Mucosa of descending colon (tissue), 3 donors: ENCODE data around the gene FAM110C. TPM values are rescaled to one million over a fixed set of nuclear protein-coding genes. Genes with fewer than 3 reads are reported as not detected.

Source experiments
- ATAC-seq: fragments of 200-7000 bp; cut with Tn5 transposase; one replicate; pipeline ENCODE4 v1.9.1; 2020; ENCODE audit warnings: mild to moderate bottlenecking, moderate library complexity
- DNase-seq, 3 donors: peaks; one replicate each; pipeline ENCODE4 v3.0.0-alpha.2; 2020
- H3K36me3 ChIP-seq: fragments of 200-600 bp; one replicate; pipeline ENCODE4 v1.8.0; 2021; ENCODE audit warnings: low read depth, mild to moderate bottlenecking
- H3K4me1 ChIP-seq: fragments of 200-600 bp; one replicate; pipeline ENCODE4 v1.8.0; 2021; ENCODE audit warnings: low read depth, mild to moderate bottlenecking
- H3K4me3 ChIP-seq: fragments of 200-600 bp; one replicate; pipeline ENCODE4 v1.8.0; 2021; ENCODE audit warnings: mild to moderate bottlenecking
- H3K9me3 ChIP-seq: fragments of 200-600 bp; one replicate; pipeline ENCODE4 v1.8.0; 2021; ENCODE audit warnings: mild to moderate bottlenecking
- CTCF ChIP-seq: fragments of 200-600 bp; IDR thresholded peaks from one replicate; pipeline ENCODE4 v1.8.0; 2022; ENCODE audit warnings: antibody characterized with exemption, mild to moderate bottlenecking
- intact Hi-C, 2 donors: fragments of 100-400 bp; cut with DNase I in 1 of 2; cut with micrococcal nuclease in 1 of 2; formaldehyde crosslinking; loops; one replicate each; pipeline versions ENCODE4 v1.11.0 to v1.11.1; 2022; cut with DNase I, micrococcal nuclease
- total RNA-seq, 3 donors: library from RNA; stranded (reverse); fragmentation: NEBNext Ultra II Directional in 2 of 3; extraction: Animal tissue kit (Norgen Biotek cat#: 25700) in 2 of 3; gene quantifications; one replicate each; pipeline versions ENCODE4 v1.2.1 to v1.2.4, GENCODE V29; 2021 to 2023
- donor health status: DM: no; HTN: no; CAD: no; lungs with moderate emphysema.
- donor health status: DM: no; HTN: no; CAD: no.
- donor health status: DM: no; HTN: yes; CAD: no.

The FAM110C gene
- total RNA-seq, 3 donors from 2014 or later: 14.2 to 33.6 (median 28.9) TPM

- no peak for ATAC-seq
- Histone ChIP-seq H3K9me3 (no peaks in the 10 kb centered on the region), H3K4me3 (no peak overlapping the region), H3K36me3 (no peaks in the 10 kb centered on the region), H3K4me1 (peaks cover 29% of the 10 kb centered on the region)
- DNase-seq: no peak
- intact Hi-C loops: no loop called here
- TF ChIP-seq CTCF: no peak
These were observed 5.8 kb downstream of the FAM110C start for GRCh38 chr2:40465-40864.

GRCh38 chr2:38155-38554 lies 8.2 kb downstream of the FAM110C start:
- Histone ChIP-seq H3K36me3 (no peaks in the 10 kb centered on the region), H3K4me3 (no peak overlapping the region), H3K4me1 (peaks cover 42% of the 10 kb centered on the region), H3K9me3 (no peaks in the 10 kb centered on the region)
- TF ChIP-seq CTCF: no peak
- intact Hi-C loops: no loop called here
- peak; percentile 57 for ATAC-seq
- peak in 1 of 3 donors; percentile 48 for DNase-seq

- TF ChIP-seq CTCF: no peak
- ATAC-seq (peak; percentile 21), DNase-seq (no peak)
- H3K4me1 ChIP-seq: peaks cover 36% of the 10 kb centered on the region
- intact Hi-C loops: no loop called here
- H3K9me3 ChIP-seq: no peaks in the 10 kb centered on the region
- H3K36me3 ChIP-seq: no peaks in the 10 kb centered on the region
- no peak overlapping the region for H3K4me3 ChIP-seq
These were observed 10.0 kb downstream of the FAM110C start for GRCh38 chr2:36318-36717.

- no peaks in the 10 kb centered on the region for H3K9me3 ChIP-seq
- ATAC-seq: peak; percentile 88
- H3K4me1 ChIP-seq: peaks cover 33% of the 10 kb centered on the region
- no peaks in the 10 kb centered on the region for H3K36me3 ChIP-seq
- no peak for TF ChIP-seq CTCF
- H3K4me3 ChIP-seq: no peak overlapping the region
- intact Hi-C loops: no loop called here
- peak; percentile 75 to 83 (median 83) for DNase-seq
These were observed 10.5 kb downstream of the FAM110C start for GRCh38 chr2:35852-36251.

- peak in 1 of 3 donors; percentile 75 for DNase-seq
- intact Hi-C loops: no loop called here
- peak; percentile 84 for ATAC-seq
- Histone ChIP-seq H3K4me1 (peaks cover 36% of the 10 kb centered on the region), H3K9me3 (no peaks in the 10 kb centered on the region), H3K4me3 (no peak overlapping the region), H3K36me3 (no peaks in the 10 kb centered on the region)
- no peak for TF ChIP-seq CTCF
These were observed 12.7 kb downstream of the FAM110C start for GRCh38 chr2:33620-34019.

GRCh38 chr2:32068-32467 lies 14.2 kb downstream of the FAM110C start:
- Histone ChIP-seq H3K36me3 (no peaks in the 10 kb centered on the region), H3K4me3 (no peak overlapping the region), H3K9me3 (no peaks in the 10 kb centered on the region), H3K4me1 (peaks cover 36% of the 10 kb centered on the region)
- DNase-seq (no peak), ATAC-seq (no peak)
- intact Hi-C loops: no loop called here
- TF ChIP-seq CTCF: no peak
